H9 (cell line): ENCODE measurements around the gene FCHSD2. TPM values are rescaled to one million over a fixed set of nuclear protein-coding genes. Genes with fewer than 3 reads are reported as not detected.

Experiments used
- DNase-seq: peaks from one replicate; pipeline ENCODE4 v3.0.0-alpha.2; 2017
- H2AFZ ChIP-seq: one replicate; pipeline ENCODE4 v1.6.1; 2013; ENCODE audit warnings: mild to moderate bottlenecking, low read length, control low read depth, moderate library complexity
- H2AK5ac ChIP-seq: 2 replicates; pipeline ENCODE4 v1.6.1; 2013; ENCODE audit warnings: low read length, control low read depth, mixed read lengths; ENCODE audit not compliant: insufficient read length
- H2BK120ac ChIP-seq: one replicate; pipeline ENCODE4 v1.6.1; 2013; ENCODE audit warnings: low read depth, mild to moderate bottlenecking, low read length, control low read depth, inconsistent platforms; ENCODE audit not compliant: poor library complexity, severe bottlenecking
- H2BK12ac ChIP-seq: 2 replicates; pipeline ENCODE4 v1.6.1; 2013; ENCODE audit warnings: low read length, control low read depth, mixed read lengths, low read depth; ENCODE audit not compliant: insufficient read length
- H2BK15ac ChIP-seq: 2 replicates; pipeline ENCODE4 v1.6.1; 2013; ENCODE audit warnings: low read depth, low read length, control low read depth
- H2BK20ac ChIP-seq: one replicate; pipeline ENCODE4 v1.6.1; 2013; ENCODE audit warnings: low read depth, mild to moderate bottlenecking, low read length, control low read depth, inconsistent platforms; ENCODE audit not compliant: poor library complexity, severe bottlenecking
- H2BK5ac ChIP-seq: 2 replicates; pipeline ENCODE4 v1.6.1; 2013; ENCODE audit warnings: low read length, control low read depth, mixed read lengths; ENCODE audit not compliant: insufficient read length
- H3K14ac ChIP-seq: 2 replicates; pipeline ENCODE4 v1.6.1; 2013; ENCODE audit warnings: low read length, control low read depth; ENCODE audit not compliant: insufficient read depth
- H3K18ac ChIP-seq: 2 replicates; pipeline ENCODE4 v1.6.1; 2013; ENCODE audit warnings: low read depth, mild to moderate bottlenecking, mixed read lengths, low read length, control low read depth; ENCODE audit not compliant: insufficient read length
- H3K23ac ChIP-seq: 2 replicates; pipeline ENCODE4 v1.6.1; 2013; ENCODE audit warnings: low read length, control low read depth, mixed read lengths, low read depth; ENCODE audit not compliant: insufficient read length
- H3K23me2 ChIP-seq: 2 replicates; pipeline ENCODE4 v1.6.1; 2013; ENCODE audit warnings: low read depth, mild to moderate bottlenecking, mixed read lengths, low read length, control low read depth; ENCODE audit not compliant: insufficient read length, poor library complexity, severe bottlenecking
- H3K27ac ChIP-seq: 2 replicates; pipeline ENCODE4 v1.5.1; 2013; ENCODE audit warnings: low read length, control low read depth, mixed read lengths, low read depth; ENCODE audit not compliant: insufficient read length
- H3K27me3 ChIP-seq: 2 replicates; pipeline ENCODE4 v1.6.1; 2013; ENCODE audit warnings: low read length, control low read depth, inconsistent platforms; ENCODE audit not compliant: insufficient read depth
- H3K4ac ChIP-seq: 2 replicates; pipeline ENCODE4 v1.6.1; 2013; ENCODE audit warnings: low read depth, mild to moderate bottlenecking, control low read depth, inconsistent platforms, low read length, moderate library complexity
- H3K4me1 ChIP-seq: 2 replicates; pipeline ENCODE4 v1.6.1; 2013; ENCODE audit warnings: low read length, control low read depth, inconsistent platforms; ENCODE audit not compliant: insufficient read depth
- H3K4me2 ChIP-seq: 2 replicates; pipeline ENCODE4 v1.6.1; 2013; ENCODE audit warnings: low read length, control low read depth, mixed read lengths; ENCODE audit not compliant: insufficient read length, insufficient read depth
- H3K56ac ChIP-seq: 2 replicates; pipeline ENCODE4 v1.6.1; 2013; ENCODE audit warnings: low read depth, mild to moderate bottlenecking, mixed read lengths, low read length, control low read depth; ENCODE audit not compliant: insufficient read length
- H3K79me1 ChIP-seq: 2 replicates; pipeline ENCODE4 v1.6.1; 2013; ENCODE audit warnings: low read depth, mild to moderate bottlenecking, moderate library complexity, low read length, control low read depth, inconsistent platforms; ENCODE audit not compliant: insufficient read depth, poor library complexity, severe bottlenecking
- H3K79me2 ChIP-seq: 2 replicates; pipeline ENCODE4 v1.6.1; 2013; ENCODE audit warnings: low read length, control low read depth, inconsistent platforms; ENCODE audit not compliant: insufficient read depth
- H3K9ac ChIP-seq: 2 replicates; pipeline ENCODE4 v1.6.1; 2013; ENCODE audit warnings: low read length, control low read depth, mixed read lengths; ENCODE audit not compliant: insufficient read length; ENCODE audit errors: extremely low read depth
- H3K9me3 ChIP-seq: one replicate; pipeline ENCODE4 v1.6.1; 2013; ENCODE audit warnings: low read depth, low read length, inconsistent platforms; ENCODE audit not compliant: control insufficient read depth
- H3T11ph ChIP-seq: one replicate; pipeline ENCODE4 v1.6.1; 2013; ENCODE audit warnings: mild to moderate bottlenecking, low read length, control low read depth, inconsistent platforms
- H4K20me1 ChIP-seq: one replicate; pipeline ENCODE4 v1.6.1; 2013; ENCODE audit not compliant: control insufficient read depth, insufficient read length, insufficient read depth
- H4K5ac ChIP-seq: 2 replicates; pipeline ENCODE4 v1.6.1; 2013; ENCODE audit warnings: low read depth, mild to moderate bottlenecking, mixed read lengths, low read length, control low read depth; ENCODE audit not compliant: insufficient read length
- H4K8ac ChIP-seq: replicated peaks from 2 replicates; pipeline ENCODE4 v1.6.1; 2013; ENCODE audit warnings: low read length, control low read depth, mixed read lengths, low read depth; ENCODE audit not compliant: insufficient read length
- H4K91ac ChIP-seq: 2 replicates; pipeline ENCODE4 v1.6.1; 2013; ENCODE audit warnings: low read depth, mild to moderate bottlenecking, moderate library complexity, mixed read lengths, low read length, control low read depth; ENCODE audit not compliant: insufficient read length
- H3K27ac Mint-ChIP-seq, 3 experiments: 2 replicates in 2 of 3; 3 replicates in 1 of 3; pipeline ENCODE4 v1.8.0; 2020 to 2021; ENCODE audit warnings: mixed read lengths in 3 of 3, mild to moderate bottlenecking in 1 of 3, moderate library complexity in 1 of 3
- H3K27me3 Mint-ChIP-seq: 2 replicates; pipeline ENCODE4 v1.8.0; 2021; ENCODE audit warnings: low read depth, mild to moderate bottlenecking, moderate library complexity, mixed read lengths
- H3K36me3 Mint-ChIP-seq, 3 experiments: 2 replicates in 2 of 3; 3 replicates in 1 of 3; pipeline ENCODE4 v1.8.0; 2020 to 2021; ENCODE audit warnings: low read depth in 3 of 3, mixed read lengths in 3 of 3; ENCODE audit not compliant: insufficient read depth in 1 of 3
- H3K4me1 Mint-ChIP-seq, 2 experiments: 2 replicates each; pipeline ENCODE4 v1.8.0; 2020; ENCODE audit warnings: mixed read lengths in 2 of 2
- H3K4me3 Mint-ChIP-seq, 2 experiments: 2 replicates in 1 of 2; 3 replicates in 1 of 2; pipeline ENCODE4 v1.8.0; 2020 to 2021; ENCODE audit warnings: mild to moderate bottlenecking in 2 of 2, mixed read lengths in 2 of 2, moderate library complexity in 1 of 2
- H3K9me3 Mint-ChIP-seq, 2 experiments: 2 replicates in 1 of 2; 3 replicates in 1 of 2; pipeline ENCODE4 v1.8.0; 2020; ENCODE audit warnings: mild to moderate bottlenecking in 2 of 2, mixed read lengths in 2 of 2, moderate library complexity in 1 of 2
- WGBS: extraction: QIAGEN DNeasy Blood & Tissue Kit; methylation state at CpG from one replicate; pipeline ENCODE4 v1.1.7; 2013; ENCODE audit warnings: missing lambda C conversion rate, low lambda C conversion rate, mixed read lengths; ENCODE audit not compliant: insufficient read length; ENCODE audit errors: extremely low coverage; 5-methylcytosine and 5-hydroxymethylcytosine counted together
- total RNA-seq: library from RNA; stranded (reverse); gene quantifications from 2 replicates; pipeline ENCODE4 v1.2.1, GENCODE V29; 2021
- TF ChIP-seq, protein P1 (sequence below): fragments of 200-600 bp; sonication (generic); conservative IDR thresholded peaks from 3 replicates; pipeline ENCODE4 v1.8.0; 2021; ENCODE audit warnings: antibody characterized with exemption, mild to moderate bottlenecking

Gene FCHSD2
- total RNA-seq, 1 experiment from 2014 or later = 17.8 TPM

- Mint-ChIP-seq H3K27ac (no peak overlapping the region), H3K4me3 (no peak overlapping the region), H3K27me3 (no peaks in the 10 kb centered on the region), H3K9me3 (no peaks in the 10 kb centered on the region), H3K36me3 (peaks cover 0 to 4% (median 2%) of the 10 kb centered on the region in 3 experiments; a peak in 1 of 7 replicates), H3K4me1 (peaks cover 12% of the 10 kb centered on the region in 2 experiments)
- Histone ChIP-seq H3K9me3 (no peaks in the 10 kb centered on the region), H2BK120ac (no peak overlapping the region), H3K27me3 (no peaks in the 10 kb centered on the region), H2AFZ (no peak overlapping the region), H3K79me2 (no peaks in the 10 kb centered on the region), H4K5ac (no peak overlapping the region), H4K20me1 (no peaks in the 10 kb centered on the region), H2BK15ac (no peak overlapping the region), H2BK5ac (no peak overlapping the region), H4K91ac (no peak overlapping the region), H3K18ac (no peak overlapping the region), H3K79me1 (no peaks in the 10 kb centered on the region), H2AK5ac (no peak overlapping the region), H3K23me2 (no peaks in the 10 kb centered on the region), H3K14ac (no peak overlapping the region), H3K56ac (no peak overlapping the region), H3K4me1 (no peaks in the 10 kb centered on the region; the same call in 1 of the 2 replicates), H2BK20ac (no peak overlapping the region), H3K9ac (no peak overlapping the region), H3K4me2 (no peak overlapping the region), H2BK12ac (no peak overlapping the region), H3T11ph (no peak overlapping the region), H3K23ac (no peak overlapping the region), H3K4ac (no peak overlapping the region), H3K27ac (no peak overlapping the region), H4K8ac (no peak overlapping the region)
- TF ChIP-seq, protein P1, sequence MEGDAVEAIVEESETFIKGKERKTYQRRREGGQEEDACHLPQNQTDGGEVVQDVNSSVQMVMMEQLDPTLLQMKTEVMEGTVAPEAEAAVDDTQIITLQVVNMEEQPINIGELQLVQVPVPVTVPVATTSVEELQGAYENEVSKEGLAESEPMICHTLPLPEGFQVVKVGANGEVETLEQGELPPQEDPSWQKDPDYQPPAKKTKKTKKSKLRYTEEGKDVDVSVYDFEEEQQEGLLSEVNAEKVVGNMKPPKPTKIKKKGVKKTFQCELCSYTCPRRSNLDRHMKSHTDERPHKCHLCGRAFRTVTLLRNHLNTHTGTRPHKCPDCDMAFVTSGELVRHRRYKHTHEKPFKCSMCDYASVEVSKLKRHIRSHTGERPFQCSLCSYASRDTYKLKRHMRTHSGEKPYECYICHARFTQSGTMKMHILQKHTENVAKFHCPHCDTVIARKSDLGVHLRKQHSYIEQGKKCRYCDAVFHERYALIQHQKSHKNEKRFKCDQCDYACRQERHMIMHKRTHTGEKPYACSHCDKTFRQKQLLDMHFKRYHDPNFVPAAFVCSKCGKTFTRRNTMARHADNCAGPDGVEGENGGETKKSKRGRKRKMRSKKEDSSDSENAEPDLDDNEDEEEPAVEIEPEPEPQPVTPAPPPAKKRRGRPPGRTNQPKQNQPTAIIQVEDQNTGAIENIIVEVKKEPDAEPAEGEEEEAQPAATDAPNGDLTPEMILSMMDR = no peak
- DNase-seq = no peak
- no CpG with 5 or more reads among the region's 1 CpG for WGBS
These were observed 186.7 kb downstream of the FCHSD2 start for GRCh38 chr11:72955466-72955865.
